IPS DF 4.7 (cell line): ENCODE data around the gene GRIK3.

ENCODE experiments used
- DNase-seq: peaks from one replicate; pipeline ENCODE4 v3.0.0-alpha.2; 2013; ENCODE audit warnings: low spot score; ENCODE audit errors: extremely low read depth

Gene GRIK3

GRCh38 chr1:37016121-37016520 is 18.2 kb downstream of the GRIK3 start:
- DNase-seq, result no peak

- DNase-seq, result no peak
These were observed 18.6 kb downstream of the GRIK3 start for GRCh38 chr1:37015713-37016112.

GRCh38 chr1:37012226-37012625 is 22.1 kb downstream of the GRIK3 start:
- no peak for DNase-seq

GRCh38 chr1:37010011-37010410 is 24.3 kb downstream of the GRIK3 start:
- no peak for DNase-seq

- no peak for DNase-seq
These were observed 24.8 kb downstream of the GRIK3 start for GRCh38 chr1:37009521-37009920.

GRCh38 chr1:37006132-37006868 is 28.0 kb downstream of the GRIK3 start:
- DNase-seq, result no peak

GRCh38 chr1:37002898-37003297 is 31.4 kb downstream of the GRIK3 start:
- DNase-seq, result no peak

GRCh38 chr1:37001703-37002102 is 32.6 kb downstream of the GRIK3 start:
- no peak for DNase-seq

- no peak for DNase-seq
These were observed 38.2 kb downstream of the GRIK3 start for GRCh38 chr1:36996106-36996505.

- DNase-seq, result no peak
These were observed 39.4 kb downstream of the GRIK3 start for GRCh38 chr1:36994868-36995267.

- no peak for DNase-seq
These were observed 40.0 kb downstream of the GRIK3 start for GRCh38 chr1:36994294-36994693.

GRCh38 chr1:36992139-36992943 is 42.0 kb downstream of the GRIK3 start:
- no peak for DNase-seq

GRCh38 chr1:36991551-36991950 is 42.8 kb downstream of the GRIK3 start:
- DNase-seq, result no peak

- no peak for DNase-seq
These were observed 43.4 kb downstream of the GRIK3 start for GRCh38 chr1:36990928-36991327.

- DNase-seq, result no peak
These were observed 45.1 kb downstream of the GRIK3 start for GRCh38 chr1:36989241-36989640.

GRCh38 chr1:36988741-36989193 is 45.5 kb downstream of the GRIK3 start:
- DNase-seq, result no peak

- DNase-seq, result no peak
These were observed 46.0 kb downstream of the GRIK3 start for GRCh38 chr1:36988321-36988720.

- no peak for DNase-seq
These were observed 47.0 kb downstream of the GRIK3 start for GRCh38 chr1:36987276-36987675.

GRCh38 chr1:36986241-36986985 is 47.9 kb downstream of the GRIK3 start:
- DNase-seq, result no peak

- no peak for DNase-seq
These were observed 49.6 kb downstream of the GRIK3 start for GRCh38 chr1:36984675-36985074.

GRCh38 chr1:36984026-36984425 is 50.3 kb downstream of the GRIK3 start:
- DNase-seq, result no peak

GRCh38 chr1:36982709-36983108 is 51.6 kb downstream of the GRIK3 start:
- DNase-seq, result no peak
